ENCODE results near the gene SLC39A7.

Gene SLC39A7

DNA sequence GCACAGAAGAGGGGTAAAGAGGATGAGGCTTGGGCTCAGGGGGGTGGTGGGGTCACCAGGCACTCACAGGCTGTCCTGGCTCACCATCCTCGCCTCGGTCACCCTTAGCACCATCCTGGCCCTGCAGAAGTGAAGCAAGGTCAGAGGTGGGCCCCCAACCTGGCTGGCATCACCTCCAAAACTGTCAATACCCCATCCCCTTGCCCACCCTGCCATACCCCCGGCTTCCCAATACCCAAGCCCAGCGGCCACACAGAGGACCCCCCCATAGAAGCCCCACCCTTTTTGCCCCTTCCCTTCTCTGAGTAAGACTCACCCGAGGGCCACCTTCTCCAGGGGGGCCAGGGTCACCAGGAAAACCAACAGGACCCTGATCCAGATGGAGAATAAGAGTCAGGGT, 32.0 kb upstream of the SLC39A7 start:
- DNase-seq = no peak
- in situ Hi-C loops (cut with HindIII; ENCODE audit: low pct_ligation_motif_present, low pct_unique_long_range_greater_than_20kb, low sequenced_read_pairs) = no loop called here

DNA sequence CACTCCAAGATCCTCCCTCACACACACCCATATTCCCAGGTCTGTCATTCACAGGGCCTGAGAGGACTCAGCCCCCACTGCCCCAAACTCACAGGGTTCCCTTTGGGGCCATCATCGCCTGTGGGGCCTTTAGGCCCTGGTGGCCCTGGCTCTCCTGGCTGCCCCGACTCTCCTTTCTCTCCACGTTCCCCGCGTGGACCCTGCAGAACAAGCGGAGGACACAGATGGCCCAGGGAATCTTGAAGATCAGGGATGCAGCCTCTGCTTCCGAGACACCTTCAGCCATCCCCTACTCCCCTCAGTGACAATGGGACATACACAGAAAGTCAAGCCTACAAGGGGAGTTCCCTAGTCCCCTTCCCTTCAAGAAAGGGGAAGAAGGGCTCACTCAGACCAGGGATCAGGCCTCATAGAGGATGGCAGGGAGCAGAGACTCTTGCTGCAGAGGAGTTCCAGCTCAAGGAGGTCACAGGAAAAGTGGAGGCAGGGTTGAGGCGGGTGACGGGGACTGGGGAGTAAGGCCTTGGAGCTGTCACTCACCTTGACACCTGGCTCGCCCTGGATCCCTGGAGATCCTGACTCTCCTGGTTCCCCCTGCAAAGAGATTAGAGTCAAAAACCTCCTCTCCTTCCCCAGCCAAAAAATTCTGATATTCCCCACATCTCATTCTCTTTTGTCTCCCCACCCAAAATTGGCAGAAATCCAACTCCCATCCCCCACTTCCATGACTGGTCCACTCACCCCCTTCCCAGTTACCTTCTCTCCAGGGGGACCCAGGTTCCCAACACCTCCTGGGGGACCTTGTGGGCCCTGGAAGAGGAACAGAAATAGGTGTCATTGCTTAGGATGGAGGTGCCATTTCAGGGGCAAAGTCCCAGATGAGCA, 31.1 kb upstream of the SLC39A7 start:
- in situ Hi-C loops (cut with HindIII; ENCODE audit: low pct_ligation_motif_present, low pct_unique_long_range_greater_than_20kb, low sequenced_read_pairs) = no loop called here
- no peak for DNase-seq

DNA sequence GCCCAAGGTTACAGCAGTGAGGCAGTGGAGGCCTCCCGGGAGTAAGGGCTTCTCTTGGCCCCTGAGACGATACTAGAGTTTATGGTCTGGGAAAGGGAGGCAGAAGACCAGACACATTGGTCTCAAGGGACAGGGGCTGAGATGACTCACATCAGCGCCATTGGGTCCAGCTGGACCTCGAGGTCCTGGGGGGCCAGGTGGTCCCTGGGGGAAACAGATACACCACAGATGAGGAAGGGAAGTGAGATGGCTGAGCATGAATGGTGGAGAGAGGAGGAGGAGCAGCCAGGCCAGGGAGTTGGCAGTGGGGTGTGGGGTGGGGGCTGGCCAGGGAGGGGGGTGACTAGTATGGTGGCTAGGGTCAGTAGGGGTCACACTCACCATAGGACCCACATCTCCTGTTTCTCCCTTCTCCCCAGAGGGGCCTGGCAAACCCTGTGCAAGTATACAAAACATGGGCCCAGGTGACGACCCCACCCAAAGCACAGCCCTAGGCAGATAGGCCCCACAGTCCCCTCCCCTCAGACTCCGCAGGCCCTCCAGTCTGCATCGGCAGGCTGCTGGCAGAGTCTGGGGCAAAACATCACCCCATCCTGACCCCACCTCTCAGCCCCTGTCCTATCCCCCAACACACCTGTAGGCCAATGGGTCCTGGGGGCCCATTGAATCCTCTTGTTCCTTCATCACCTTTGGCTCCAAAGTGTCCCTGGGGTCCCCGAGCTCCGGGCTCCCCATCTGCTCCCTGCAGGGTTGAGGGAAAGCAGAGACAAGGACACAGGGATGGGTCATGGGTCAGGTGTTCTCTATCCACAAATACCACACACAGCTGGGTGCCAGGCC, 30.3 kb upstream of the SLC39A7 start:
- no peak for DNase-seq
- in situ Hi-C loops (cut with HindIII; ENCODE audit: low pct_ligation_motif_present, low pct_unique_long_range_greater_than_20kb, low sequenced_read_pairs) = no loop called here

- in situ Hi-C loops (cut with HindIII; ENCODE audit: low pct_ligation_motif_present, low pct_unique_long_range_greater_than_20kb, low sequenced_read_pairs) = no loop called here
- DNase-seq = no peak
These were observed 29.4 kb upstream of the SLC39A7 start for GRCh38 chr6:33171016-33171879.

GRCh38 chr6:33171880-33172687, 28.6 kb upstream of the SLC39A7 start:
- in situ Hi-C loops (cut with HindIII; ENCODE audit: low pct_ligation_motif_present, low pct_unique_long_range_greater_than_20kb, low sequenced_read_pairs) = no loop called here
- no peak for DNase-seq

GRCh38 chr6:33172688-33173534, 27.8 kb upstream of the SLC39A7 start:
- in situ Hi-C loops (cut with HindIII; ENCODE audit: low pct_ligation_motif_present, low pct_unique_long_range_greater_than_20kb, low sequenced_read_pairs) = no loop called here
- peak; percentile 44 for DNase-seq

DNA sequence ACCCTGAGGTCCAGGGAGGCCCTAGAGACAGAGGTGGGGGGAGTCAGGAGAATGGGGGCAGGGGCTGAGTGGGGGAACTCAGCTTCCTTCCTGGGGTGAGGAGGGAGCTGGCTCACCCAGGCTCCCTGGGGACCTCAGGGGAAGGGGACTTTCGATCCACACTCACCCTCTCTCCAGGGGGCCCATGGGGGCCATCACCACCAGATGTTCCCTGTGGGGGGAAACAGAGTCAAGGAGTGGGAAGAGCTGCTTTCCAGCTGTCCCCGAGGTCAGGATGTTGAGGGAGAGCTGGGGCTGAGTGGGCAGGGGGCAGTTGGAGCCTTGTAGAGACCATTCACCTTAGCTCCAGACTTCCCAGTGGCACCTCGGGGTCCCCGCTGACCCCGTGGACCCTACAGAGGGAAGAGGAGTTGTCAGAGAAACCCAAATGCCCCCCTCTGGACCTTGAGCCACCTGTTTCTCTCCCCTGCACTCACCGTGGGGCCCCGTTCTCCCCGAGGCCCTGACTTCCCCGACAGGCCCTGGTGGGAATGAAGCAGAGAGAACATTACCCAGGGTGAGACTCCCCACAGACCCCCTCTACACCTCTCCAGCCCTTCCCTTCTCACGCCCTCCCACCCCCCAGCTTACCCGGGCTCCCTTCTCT, 27.0 kb upstream of the SLC39A7 start:
- in situ Hi-C loops (cut with HindIII; ENCODE audit: low pct_ligation_motif_present, low pct_unique_long_range_greater_than_20kb, low sequenced_read_pairs) = no loop called here
- no peak for DNase-seq

- in situ Hi-C loops (cut with HindIII; ENCODE audit: low pct_ligation_motif_present, low pct_unique_long_range_greater_than_20kb, low sequenced_read_pairs) = no loop called here
- DNase-seq = no peak
These were observed 25.9 kb upstream of the SLC39A7 start for GRCh38 chr6:33174784-33175183.

DNA sequence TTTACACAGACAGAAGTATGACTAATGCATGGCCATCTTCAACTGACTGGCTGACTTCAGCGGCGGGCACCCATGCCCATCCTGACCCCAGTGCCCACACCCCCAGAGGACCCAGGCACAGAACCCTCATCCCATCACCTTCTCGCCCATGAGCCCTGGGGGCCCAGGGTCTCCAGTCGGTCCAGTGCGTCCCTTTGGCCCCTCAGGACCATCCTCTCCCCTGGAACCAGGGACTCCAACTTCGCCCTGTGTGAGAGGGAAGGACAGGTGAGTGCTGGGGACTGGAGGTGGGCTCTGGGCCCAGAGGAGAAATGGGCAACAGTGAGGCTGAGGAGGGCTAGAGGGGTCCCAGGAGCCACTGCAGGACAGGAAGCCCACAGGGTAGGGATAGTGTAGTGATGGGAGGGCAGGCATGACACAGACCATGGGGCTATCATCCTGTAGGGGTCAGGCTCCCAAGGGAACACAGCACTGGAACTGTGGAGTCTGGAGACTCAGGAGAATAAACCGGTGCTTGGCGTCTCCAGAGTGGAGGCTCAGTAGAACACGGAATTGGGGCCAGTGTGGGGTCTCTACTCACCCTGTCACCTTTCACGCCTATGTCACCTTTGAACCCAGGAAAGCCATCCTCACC, 25.1 kb upstream of the SLC39A7 start:
- no peak for DNase-seq
- in situ Hi-C loops (cut with HindIII; ENCODE audit: low pct_ligation_motif_present, low pct_unique_long_range_greater_than_20kb, low sequenced_read_pairs) = no loop called here

- in situ Hi-C loops (cut with HindIII; ENCODE audit: low pct_ligation_motif_present, low pct_unique_long_range_greater_than_20kb, low sequenced_read_pairs) = no loop called here
- DNase-seq = no peak
These were observed 23.8 kb upstream of the SLC39A7 start for GRCh38 chr6:33176906-33177305.

GRCh38 chr6:33177552-33178446, 22.9 kb upstream of the SLC39A7 start:
- DNase-seq = no peak
- in situ Hi-C loops (cut with HindIII; ENCODE audit: low pct_ligation_motif_present, low pct_unique_long_range_greater_than_20kb, low sequenced_read_pairs) = no loop called here

GRCh38 chr6:33178755-33179475, 21.8 kb upstream of the SLC39A7 start:
- in situ Hi-C loops (cut with HindIII; ENCODE audit: low pct_ligation_motif_present, low pct_unique_long_range_greater_than_20kb, low sequenced_read_pairs) = no loop called here
- DNase-seq = no peak

DNA sequence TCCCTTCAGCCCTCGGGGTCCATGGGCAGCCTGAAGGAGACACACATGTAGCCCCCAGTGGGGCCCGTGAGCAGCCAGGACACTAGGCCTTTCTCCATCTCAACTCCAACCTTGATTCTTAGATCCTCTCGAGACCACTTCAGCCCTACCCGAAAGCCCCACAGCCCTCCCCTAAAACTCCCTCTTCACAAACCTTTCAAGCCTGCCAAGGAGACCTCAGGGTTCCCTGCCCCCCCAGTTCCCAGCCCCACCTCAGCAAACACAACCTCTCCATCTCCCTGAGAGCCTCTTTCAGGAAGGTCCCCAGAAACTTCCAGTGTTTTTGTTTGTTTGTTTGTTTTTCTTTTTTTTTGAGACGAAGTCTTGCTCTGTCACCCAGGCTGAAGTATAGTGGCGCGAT, 19.5 kb upstream of the SLC39A7 start:
- no peak for DNase-seq
- in situ Hi-C loops (cut with HindIII; ENCODE audit: low pct_ligation_motif_present, low pct_unique_long_range_greater_than_20kb, low sequenced_read_pairs) = no loop called here

DNA sequence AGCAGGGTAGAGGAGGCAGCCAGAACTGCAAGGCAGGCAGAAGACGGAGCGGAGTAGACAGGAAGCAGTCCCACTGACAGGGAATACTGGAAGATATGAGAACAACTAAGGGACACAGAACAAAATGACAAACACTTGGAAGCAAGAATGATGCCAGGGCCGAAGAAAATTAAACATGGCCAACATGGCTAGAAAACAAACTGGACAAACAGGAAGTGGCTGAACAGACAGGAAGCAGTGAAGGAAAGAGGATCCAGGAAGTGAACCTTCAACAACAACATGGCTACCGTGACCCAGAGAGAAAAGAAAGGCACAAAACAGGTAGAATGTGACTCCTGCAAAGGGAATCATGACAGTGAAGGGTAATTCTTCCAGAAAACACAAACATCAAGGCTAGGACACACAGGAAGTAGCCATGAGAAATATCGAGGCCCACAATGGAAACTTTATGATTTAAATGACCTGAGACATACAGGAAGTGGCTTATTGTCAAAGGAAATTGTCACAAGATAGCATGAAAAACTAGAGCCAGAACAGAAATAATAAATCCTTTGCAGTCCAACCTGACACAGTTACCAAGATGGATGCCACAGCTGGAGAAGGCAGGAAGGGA, 17.5 kb upstream of the SLC39A7 start:
- DNase-seq = no peak
- in situ Hi-C loops (cut with HindIII; ENCODE audit: low pct_ligation_motif_present, low pct_unique_long_range_greater_than_20kb, low sequenced_read_pairs) = no loop called here

- DNase-seq = no peak
- in situ Hi-C loops (cut with HindIII; ENCODE audit: low pct_ligation_motif_present, low pct_unique_long_range_greater_than_20kb, low sequenced_read_pairs) = no loop called here
These were observed 15.5 kb upstream of the SLC39A7 start for GRCh38 chr6:33185190-33185589.

All from ACHN (cell line).